Bronchial epithelial cell (primary cell): ENCODE data around the gene PELI2. TPM values are rescaled to one million over a fixed set of nuclear protein-coding genes. Genes with fewer than 3 reads are reported as not detected.
A peak's percentile ranks its signal among the peaks of the same experiment; 100 is the strongest.
"Not testable (repeated sequence)": the region's sequence is repeated elsewhere in the genome, so short reads cannot be mapped to it uniquely, and the experiment has no call there.

ENCODE experiments used
- DNase-seq: peaks from one replicate; pipeline ENCODE4 v3.0.0-alpha.2; 2010; ENCODE audit warnings: low read depth
- FAIRE-seq: peaks from 2 replicates; lab custom pipeline; 2011; peaks lifted over from hg19 to GRCh38; lab: Jason Lieb, UNC
- H3K27me3 ChIP-seq: 2 replicates; pipeline ENCODE4 v1.5.1; 2011; ENCODE audit warnings: low read length; ENCODE audit not compliant: control insufficient read depth, insufficient read depth
- H3K36me3 ChIP-seq: 2 replicates; pipeline ENCODE4 v1.5.1; 2011; ENCODE audit warnings: low read length; ENCODE audit not compliant: control insufficient read depth, insufficient read depth
- H3K4me3 ChIP-seq: 2 replicates; pipeline ENCODE4 v1.5.1; 2011; ENCODE audit warnings: mild to moderate bottlenecking, low read depth, low read length, control low read depth
- CTCF ChIP-seq: IDR thresholded peaks from 2 replicates; pipeline ENCODE4 v1.5.1; 2011; ENCODE audit warnings: mild to moderate bottlenecking, moderate library complexity, low read length, control low read depth, inconsistent platforms; ENCODE audit not compliant: insufficient read depth, severe bottlenecking
- total RNA-seq: library from RNA; depleted of rRNA; stranded (reverse); fragments of >200 nt; gene quantifications from 2 replicates; pipeline ENCODE4 v1.2.1, GENCODE V29; 2014

The PELI2 gene
- total RNA-seq, 1 donor from 2014 or later = 2.1 TPM

DNA sequence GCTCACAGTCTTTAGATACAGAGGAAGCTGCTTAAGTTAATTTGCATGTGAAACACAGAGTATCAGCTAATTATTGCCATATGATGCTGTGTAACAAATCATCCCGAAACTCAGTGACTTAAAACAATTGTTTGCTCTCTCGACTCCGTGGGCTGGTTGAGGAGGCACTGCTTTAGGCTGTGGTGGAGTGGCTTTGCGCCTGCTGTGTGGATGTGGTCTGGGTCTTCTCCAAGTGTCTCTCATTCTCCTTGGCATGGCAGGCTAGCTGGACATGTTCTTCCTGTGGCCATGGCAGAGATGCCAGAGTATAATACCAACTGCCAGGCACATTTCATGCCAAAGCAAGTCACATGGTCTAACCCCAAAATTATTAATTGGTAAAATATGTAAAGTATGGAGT, 40.9 kb downstream of the PELI2 start:
- no peak for FAIRE-seq
- no peaks in the 10 kb centered on the region for H3K27me3 ChIP-seq

GRCh38 chr14:56160088-56160487, 41.9 kb downstream of the PELI2 start:
- no peak for FAIRE-seq
- TF ChIP-seq CTCF = no peak
- no peak for DNase-seq
- H3K36me3 ChIP-seq = no peaks in the 10 kb centered on the region
- no peaks in the 10 kb centered on the region for H3K27me3 ChIP-seq
- no peak overlapping the region for H3K4me3 ChIP-seq

More for the DNA sequence above, 40.9 kb downstream of the PELI2 start:
- Histone ChIP-seq H3K4me3 (no peak overlapping the region), H3K36me3 (no peaks in the 10 kb centered on the region)
- DNase-seq = peak; percentile 2
- TF ChIP-seq CTCF = no peak

- TF ChIP-seq CTCF = no peak
- FAIRE-seq = no peak
- H3K4me3 ChIP-seq = no peak overlapping the region
- H3K36me3 ChIP-seq = no peaks in the 10 kb centered on the region
- H3K27me3 ChIP-seq = no peaks in the 10 kb centered on the region
- DNase-seq = no peak
Observed at GRCh38 chr14:56161658-56162057, 43.4 kb downstream of the PELI2 start.

- no peaks in the 10 kb centered on the region for H3K27me3 ChIP-seq
- TF ChIP-seq CTCF = no peak
- FAIRE-seq (no peak), DNase-seq (no peak)
- H3K4me3 ChIP-seq = no peak overlapping the region
- H3K36me3 ChIP-seq = no peaks in the 10 kb centered on the region
Observed at GRCh38 chr14:56162476-56162875, 44.3 kb downstream of the PELI2 start.

- H3K4me3 ChIP-seq, H3K36me3 ChIP-seq, DNase-seq, FAIRE-seq, H3K27me3 ChIP-seq: not testable (repeated sequence)
Observed at GRCh38 chr14:56166579-56166978, 48.4 kb downstream of the PELI2 start.

DNA sequence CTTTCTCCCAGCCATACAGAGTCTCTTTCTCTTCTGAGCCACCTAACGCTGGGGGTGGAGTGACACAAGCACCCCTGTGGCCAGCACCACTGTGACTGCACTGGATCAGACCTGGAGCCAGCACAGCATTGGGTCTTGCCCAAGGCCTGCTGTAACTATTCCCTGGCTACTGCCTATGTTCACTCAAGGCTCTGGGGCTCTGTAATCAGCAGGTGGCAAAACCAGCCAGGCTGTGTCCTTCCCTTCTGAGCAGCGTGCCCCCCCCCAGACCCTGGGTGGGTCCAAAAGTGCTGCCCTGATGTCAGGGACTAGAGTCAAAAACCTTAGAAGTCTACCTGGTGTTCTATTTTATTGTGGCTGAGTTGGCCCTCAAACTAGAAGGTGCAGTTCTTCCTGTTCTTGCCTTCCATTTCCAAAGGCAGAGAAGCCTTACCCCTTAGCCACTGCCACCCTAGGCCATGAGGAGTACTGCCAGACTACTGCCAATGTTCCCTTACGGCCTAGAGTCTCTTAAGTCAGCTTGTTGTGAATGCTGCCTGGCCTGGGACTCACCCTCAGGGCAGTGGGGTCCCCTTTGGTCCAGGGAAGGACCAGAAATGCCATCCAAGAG, 49.9 kb downstream of the PELI2 start:
- no peak for DNase-seq

More for the DNA sequence above, 49.9 kb downstream of the PELI2 start:
- no peak for TF ChIP-seq CTCF
- no peak for FAIRE-seq
- Histone ChIP-seq H3K36me3 (no peaks in the 10 kb centered on the region), H3K27me3 (no peaks in the 10 kb centered on the region), H3K4me3 (no peak overlapping the region)
